Colonic mucosa (tissue), 4 donors: ENCODE data around the gene NELFB. TPM values are rescaled to one million over a fixed set of nuclear protein-coding genes. Genes with fewer than 3 reads are reported as not detected.

Experiments
- DNase-seq: peaks from one replicate; pipeline ENCODE4 v3.0.0-alpha.2; 2020
- H3K27ac ChIP-seq: fragments of 200-600 bp; one replicate; pipeline ENCODE4 v1.8.0; 2021
- H3K27me3 ChIP-seq: fragments of 200-600 bp; one replicate; pipeline ENCODE4 v1.8.0; 2021
- H3K36me3 ChIP-seq: fragments of 200-600 bp; one replicate; pipeline ENCODE4 v1.8.0; 2021
- H3K4me1 ChIP-seq: fragments of 200-600 bp; one replicate; pipeline ENCODE4 v1.8.0; 2021; ENCODE audit warnings: mild to moderate bottlenecking
- H3K4me3 ChIP-seq: fragments of 200-600 bp; one replicate; pipeline ENCODE4 v1.8.0; 2021
- H3K9ac ChIP-seq, 2 donors: one replicate each; pipeline ENCODE4 v1.7.0; 2013; ENCODE audit warnings: control low read depth in 2 of 2, low read depth in 2 of 2, low read length in 2 of 2
- H3K9me3 ChIP-seq: fragments of 200-600 bp; one replicate; pipeline ENCODE4 v1.8.0; 2021
- intact Hi-C: fragments of 100-400 bp; cut with DNase I; formaldehyde crosslinking; loops from one replicate; pipeline ENCODE4 v1.14.1; 2022
- total RNA-seq, 2 donors: library from RNA; stranded (reverse); fragmentation: NEBNext Ultra II Directional in 1 of 2; extraction: Animal tissue kit (Norgen Biotek cat#: 25700) in 1 of 2; gene quantifications; one replicate each; pipeline ENCODE4 v1.2.1, GENCODE V29; 2021
- TF ChIP-seq, protein P1 (sequence below): fragments of 200-600 bp; IDR thresholded peaks from one replicate; pipeline ENCODE4 v1.8.0; 2022; ENCODE audit warnings: antibody characterized with exemption, mild to moderate bottlenecking
- donor health status: healthy.
- donor health status: DM: no; HTN: no; CAD: no.
- donor health status: DM: no; HTN: no; CAD: no.

Gene NELFB
- total RNA-seq, 2 donors from 2014 or later = 62.1 to 87.1 TPM

GRCh38 chr9:137262909-137263285, 7.8 kb downstream of the NELFB start:
- DNase-seq = no peak
- Histone ChIP-seq H3K4me1 (no peaks in the 10 kb centered on the region), H3K27me3 (no peaks in the 10 kb centered on the region), H3K27ac (no peak overlapping the region), H3K9ac (no peak overlapping the region), H3K36me3 (peaks cover 14% of the 10 kb centered on the region), H3K4me3 (no peak overlapping the region), H3K9me3 (no peaks in the 10 kb centered on the region)
- TF ChIP-seq, protein P1, sequence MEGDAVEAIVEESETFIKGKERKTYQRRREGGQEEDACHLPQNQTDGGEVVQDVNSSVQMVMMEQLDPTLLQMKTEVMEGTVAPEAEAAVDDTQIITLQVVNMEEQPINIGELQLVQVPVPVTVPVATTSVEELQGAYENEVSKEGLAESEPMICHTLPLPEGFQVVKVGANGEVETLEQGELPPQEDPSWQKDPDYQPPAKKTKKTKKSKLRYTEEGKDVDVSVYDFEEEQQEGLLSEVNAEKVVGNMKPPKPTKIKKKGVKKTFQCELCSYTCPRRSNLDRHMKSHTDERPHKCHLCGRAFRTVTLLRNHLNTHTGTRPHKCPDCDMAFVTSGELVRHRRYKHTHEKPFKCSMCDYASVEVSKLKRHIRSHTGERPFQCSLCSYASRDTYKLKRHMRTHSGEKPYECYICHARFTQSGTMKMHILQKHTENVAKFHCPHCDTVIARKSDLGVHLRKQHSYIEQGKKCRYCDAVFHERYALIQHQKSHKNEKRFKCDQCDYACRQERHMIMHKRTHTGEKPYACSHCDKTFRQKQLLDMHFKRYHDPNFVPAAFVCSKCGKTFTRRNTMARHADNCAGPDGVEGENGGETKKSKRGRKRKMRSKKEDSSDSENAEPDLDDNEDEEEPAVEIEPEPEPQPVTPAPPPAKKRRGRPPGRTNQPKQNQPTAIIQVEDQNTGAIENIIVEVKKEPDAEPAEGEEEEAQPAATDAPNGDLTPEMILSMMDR = no peak
- intact Hi-C loops = no loop called here

DNA sequence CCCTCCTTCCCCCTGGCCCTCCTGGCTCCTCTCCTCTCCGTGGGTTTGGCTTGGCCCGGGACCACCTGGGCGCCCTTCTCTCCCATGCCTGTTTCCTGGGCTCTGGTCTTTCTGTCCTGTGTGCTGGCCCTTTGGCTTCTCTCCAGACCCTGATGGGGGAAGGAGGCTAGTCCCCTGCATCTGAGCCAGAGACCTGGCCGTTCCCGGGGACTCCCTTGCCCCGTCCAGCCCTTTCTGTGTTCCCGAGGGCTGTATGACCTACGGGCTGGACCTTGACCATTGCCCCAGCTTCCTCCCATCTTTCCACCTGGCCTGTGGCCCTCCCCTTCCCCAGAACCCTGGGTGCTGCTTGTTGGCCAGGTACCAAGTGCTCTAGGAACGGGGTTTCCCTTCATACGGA, 8.4 kb downstream of the NELFB start:
- TF ChIP-seq, protein P1 = no peak
- Histone ChIP-seq H3K27ac (no peak overlapping the region), H3K9ac (no peak overlapping the region), H3K4me3 (no peak overlapping the region), H3K36me3 (peaks cover 14% of the 10 kb centered on the region), H3K9me3 (no peaks in the 10 kb centered on the region), H3K4me1 (no peaks in the 10 kb centered on the region), H3K27me3 (no peaks in the 10 kb centered on the region)
- DNase-seq = no peak
- intact Hi-C loops = no loop called here

GRCh38 chr9:137264067-137264466, 8.9 kb downstream of the NELFB start:
- H3K36me3 ChIP-seq = peaks cover 14% of the 10 kb centered on the region
- no peak for DNase-seq
- intact Hi-C loops = no loop called here

DNA sequence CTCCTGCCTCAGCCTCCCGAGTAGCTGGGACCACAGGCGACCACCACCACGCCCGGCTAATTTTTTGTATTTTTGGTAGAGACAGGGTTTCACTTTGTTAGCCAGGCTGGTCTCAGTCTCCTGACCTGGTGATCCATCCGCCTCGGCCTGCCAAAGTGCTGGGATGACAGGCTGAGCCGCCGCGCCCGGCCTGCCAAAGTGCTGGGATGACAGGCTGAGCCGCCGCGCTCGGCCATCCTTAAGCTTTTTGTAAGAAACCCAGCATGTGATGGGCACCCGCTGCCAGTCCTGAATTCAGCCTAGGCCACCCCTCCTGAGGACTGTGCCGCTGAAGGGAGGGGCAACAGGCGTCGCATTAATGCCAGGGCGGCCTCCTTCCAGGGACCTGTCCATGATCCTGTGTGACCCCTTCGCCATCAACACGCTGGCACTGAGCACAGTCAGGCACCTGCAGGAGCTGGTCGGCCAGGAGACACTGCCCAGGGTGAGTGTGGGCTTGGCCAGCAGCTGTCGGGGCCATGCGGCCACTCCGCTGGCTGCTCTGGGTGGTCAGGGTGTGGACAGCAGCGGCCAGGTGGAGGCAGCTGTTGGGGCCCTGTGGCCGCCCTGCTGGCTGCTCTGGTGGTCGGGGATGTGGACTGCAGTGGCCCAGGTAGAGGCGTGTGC, 10.5 kb downstream of the NELFB start:
- no peak for DNase-seq
- Histone ChIP-seq H3K4me1 (peaks cover 12% of the 10 kb centered on the region), H3K4me3 (no peak overlapping the region), H3K9me3 (no peaks in the 10 kb centered on the region), H3K27me3 (no peaks in the 10 kb centered on the region), H3K36me3 (peaks cover 14% of the 10 kb centered on the region), H3K27ac (no peak overlapping the region), H3K9ac (no peak overlapping the region)
- intact Hi-C loops = no loop called here
- TF ChIP-seq, protein P1 = no peak

More at GRCh38 chr9:137264067-137264466, 8.9 kb downstream of the NELFB start:
- H3K4me1 ChIP-seq = peaks cover 6% of the 10 kb centered on the region
- H3K27ac ChIP-seq = no peak overlapping the region
- H3K27me3 ChIP-seq = no peaks in the 10 kb centered on the region
- H3K9me3 ChIP-seq = no peaks in the 10 kb centered on the region
- no peak overlapping the region for H3K4me3 ChIP-seq
- no peak overlapping the region for H3K9ac ChIP-seq
- TF ChIP-seq, protein P1 = no peak

GRCh38 chr9:137266162-137266527, 11.0 kb downstream of the NELFB start:
- intact Hi-C loops = no loop called here
- no peak for DNase-seq
- Histone ChIP-seq H3K4me3 (no peak overlapping the region), H3K9me3 (no peaks in the 10 kb centered on the region), H3K36me3 (peaks cover 14% of the 10 kb centered on the region), H3K9ac (no peak overlapping the region), H3K27me3 (no peaks in the 10 kb centered on the region), H3K27ac (no peak overlapping the region), H3K4me1 (peaks cover 12% of the 10 kb centered on the region)
- TF ChIP-seq, protein P1 = no peak
